Tibial nerve (tissue), 4 donors: ENCODE results near the gene RANBP9. TPM values are rescaled to one million over a fixed set of nuclear protein-coding genes. Genes with fewer than 3 reads are reported as not detected.

Experiments used
- DNase-seq, 2 donors: peaks; one replicate each; pipeline ENCODE4 v3.0.0-alpha.2; 2019; ENCODE audit warnings: low spot score in 2 of 2
- H3K27ac ChIP-seq, 4 donors: fragments of 200-600 bp; sonication (generic) in 3 of 4; one replicate each; pipeline ENCODE4 v1.5.1; 2017 to 2019; ENCODE audit warnings: mild to moderate bottlenecking in 1 of 4
- H3K27me3 ChIP-seq, 2 donors: fragments of 200-600 bp; sonication (generic) in 1 of 2; one replicate each; pipeline versions ENCODE4 v1.5.1 to v1.6.0; 2017 to 2019
- H3K36me3 ChIP-seq, 3 donors: fragments of 200-600 bp; sonication (generic); one replicate each; pipeline ENCODE4 v1.5.1; 2018 to 2019
- H3K4me1 ChIP-seq, 4 donors: fragments of 200-600 bp; sonication (generic) in 3 of 4; one replicate each; pipeline ENCODE4 v1.5.1; 2017 to 2019
- H3K4me3 ChIP-seq, 4 donors: fragments of 200-600 bp; sonication (generic) in 3 of 4; one replicate each; pipeline ENCODE4 v1.5.1; 2017 to 2019; ENCODE audit warnings: mild to moderate bottlenecking in 1 of 4, moderate library complexity in 1 of 4
- H3K9me3 ChIP-seq, 4 donors: fragments of 200-600 bp; sonication (generic) in 3 of 4; one replicate each; pipeline ENCODE4 v1.5.1; 2017 to 2019
- EP300 ChIP-seq, 2 donors: sonication (generic); formaldehyde crosslinking; IDR thresholded peaks; one replicate each; pipeline ENCODE4 v1.6.1; 2017; ENCODE audit warnings: antibody characterized with exemption in 2 of 2, mild to moderate bottlenecking in 1 of 2
- POLR2A ChIP-seq, 2 donors: fragments of 450-650 bp; IDR thresholded peaks; one replicate each; pipeline ENCODE4 v1.6.1; 2017; ENCODE audit warnings: antibody characterized with exemption in 2 of 2, mild to moderate bottlenecking in 2 of 2, moderate library complexity in 2 of 2
- WGBS, 2 donors: methylation state at CpG; one replicate each; pipeline ENCODE4 v1.1.5; 2018; 5-methylcytosine and 5-hydroxymethylcytosine counted together
- total RNA-seq, 4 donors: library from RNA; depleted of rRNA; stranded (reverse); fragments of >200 nt; gene quantifications; one replicate each; pipeline ENCODE4 v1.1.0, GENCODE V29; 2016
- TF ChIP-seq, protein P1 (sequence below), 5 experiments: fragments of 200-600 bp in 3 of 5; fragments of 450-650 bp in 2 of 5; sonication (generic) in 3 of 5; IDR thresholded peaks; one replicate each; pipeline ENCODE4 v1.5.1; 2016 to 2019; ENCODE audit warnings: antibody characterized with exemption in 5 of 5, mild to moderate bottlenecking in 3 of 5, moderate library complexity in 2 of 5

The RANBP9 gene
- total RNA-seq, 4 donors from 2014 or later, result 28.5 to 38.4 (median 37.7) TPM

DNA sequence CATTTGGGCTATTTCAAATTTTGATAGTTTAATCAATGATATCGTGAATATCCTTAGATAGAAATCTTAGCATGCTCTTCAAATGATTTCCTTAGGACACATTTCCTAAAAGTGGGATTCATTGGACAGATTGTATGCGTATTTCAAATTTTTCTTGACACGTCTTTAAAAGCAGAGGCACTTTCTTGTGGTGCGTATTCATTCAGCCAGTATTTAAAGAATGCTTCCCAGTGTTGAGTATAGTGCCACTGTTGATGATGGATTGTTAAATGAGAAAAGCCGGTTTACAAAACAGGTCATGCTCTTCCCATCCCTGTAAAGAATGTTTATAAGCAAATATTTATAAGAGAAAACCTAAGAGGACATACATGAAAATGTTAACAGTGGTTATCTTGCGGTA is 111.6 kb downstream of the RANBP9 start:
- WGBS, 2 donors, result 91 to 92% methylated on average over 6 of the region's 6 CpGs
- Histone ChIP-seq H3K27me3 (no peaks in the 10 kb centered on the region), H3K4me1 (no peaks in the 10 kb centered on the region), H3K9me3 (no peaks in the 10 kb centered on the region), H3K27ac (no peak overlapping the region), H3K4me3 (no peak overlapping the region), H3K36me3 (peaks cover 0 to 81% (median 6%) of the 10 kb centered on the region in 3 donors)
- DNase-seq, result no peak
- TF ChIP-seq, protein P1, sequence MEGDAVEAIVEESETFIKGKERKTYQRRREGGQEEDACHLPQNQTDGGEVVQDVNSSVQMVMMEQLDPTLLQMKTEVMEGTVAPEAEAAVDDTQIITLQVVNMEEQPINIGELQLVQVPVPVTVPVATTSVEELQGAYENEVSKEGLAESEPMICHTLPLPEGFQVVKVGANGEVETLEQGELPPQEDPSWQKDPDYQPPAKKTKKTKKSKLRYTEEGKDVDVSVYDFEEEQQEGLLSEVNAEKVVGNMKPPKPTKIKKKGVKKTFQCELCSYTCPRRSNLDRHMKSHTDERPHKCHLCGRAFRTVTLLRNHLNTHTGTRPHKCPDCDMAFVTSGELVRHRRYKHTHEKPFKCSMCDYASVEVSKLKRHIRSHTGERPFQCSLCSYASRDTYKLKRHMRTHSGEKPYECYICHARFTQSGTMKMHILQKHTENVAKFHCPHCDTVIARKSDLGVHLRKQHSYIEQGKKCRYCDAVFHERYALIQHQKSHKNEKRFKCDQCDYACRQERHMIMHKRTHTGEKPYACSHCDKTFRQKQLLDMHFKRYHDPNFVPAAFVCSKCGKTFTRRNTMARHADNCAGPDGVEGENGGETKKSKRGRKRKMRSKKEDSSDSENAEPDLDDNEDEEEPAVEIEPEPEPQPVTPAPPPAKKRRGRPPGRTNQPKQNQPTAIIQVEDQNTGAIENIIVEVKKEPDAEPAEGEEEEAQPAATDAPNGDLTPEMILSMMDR (IDR thresholded peaks at IDR 0.05), result no peak
- TF ChIP-seq POLR2A (IDR thresholded peaks at IDR 0.05) (no peak), EP300 (IDR thresholded peaks at IDR 0.05) (no peak)

DNA sequence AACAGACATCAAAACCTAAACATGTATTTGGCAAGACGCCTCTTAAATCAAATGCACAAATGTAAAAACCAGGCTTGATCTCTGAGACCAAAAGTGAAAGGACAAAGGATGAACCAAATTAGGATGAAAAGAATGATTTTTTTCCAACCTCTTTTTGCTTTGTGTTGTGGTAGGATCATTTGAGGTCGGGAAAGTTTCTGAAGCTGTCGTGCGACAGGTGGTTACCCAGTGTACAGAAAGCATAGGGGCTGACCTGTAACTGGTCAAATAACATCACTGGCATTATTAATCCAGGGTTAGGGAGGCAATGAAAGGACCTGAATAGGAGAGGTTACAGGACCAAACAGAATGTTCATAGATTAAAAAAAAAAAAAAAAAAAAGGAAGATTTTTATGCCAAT is 114.6 kb downstream of the RANBP9 start:
- Histone ChIP-seq H3K4me1 (no peaks in the 10 kb centered on the region), H3K9me3 (no peaks in the 10 kb centered on the region), H3K27me3 (no peaks in the 10 kb centered on the region), H3K27ac (no peak overlapping the region), H3K4me3 (no peak overlapping the region), H3K36me3 (peaks cover 0 to 96% (median 6%) of the 10 kb centered on the region in 3 donors)
- DNase-seq, result no peak
- no peak for TF ChIP-seq EP300 (IDR thresholded peaks at IDR 0.05)
- TF ChIP-seq, protein P1 (IDR thresholded peaks at IDR 0.05), result no peak
- no peak for TF ChIP-seq POLR2A (IDR thresholded peaks at IDR 0.05)
- 92 to 93% methylated on average over 4 of the region's 4 CpGs for WGBS, 2 donors

DNA sequence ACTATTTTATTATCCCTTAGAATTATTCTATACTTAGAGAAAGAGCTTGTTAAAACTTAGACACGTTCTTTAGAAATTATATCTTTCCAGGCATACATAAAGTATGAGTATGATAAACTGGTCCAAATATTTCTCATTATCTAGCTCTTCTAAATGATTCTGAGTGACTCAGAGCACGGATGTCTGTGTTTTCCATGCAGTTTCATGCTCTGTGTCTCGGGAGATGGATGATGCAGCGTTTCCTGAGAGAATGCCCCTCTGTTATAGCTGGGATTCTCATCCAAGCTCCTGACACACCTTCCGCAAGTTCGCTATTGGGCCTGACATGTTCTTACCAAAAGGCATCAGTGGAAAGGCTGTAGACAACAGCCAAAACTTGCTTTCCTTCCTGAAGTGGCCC is 117.9 kb downstream of the RANBP9 start:
- no peak for DNase-seq
- no peaks in the 10 kb centered on the region for H3K4me1 ChIP-seq
- H3K9me3 ChIP-seq, result no peaks in the 10 kb centered on the region
- H3K27ac ChIP-seq, result no peak overlapping the region
- H3K27me3 ChIP-seq, result no peaks in the 10 kb centered on the region
- H3K36me3 ChIP-seq, result peaks cover 0 to 89% (median 6%) of the 10 kb centered on the region in 3 donors
- WGBS, 2 donors, result 80 to 84% methylated on average over 6 of the region's 6 CpGs
- TF ChIP-seq EP300 (IDR thresholded peaks at IDR 0.05), result no peak
- no peak for TF ChIP-seq POLR2A (IDR thresholded peaks at IDR 0.05)
- TF ChIP-seq, protein P1 (IDR thresholded peaks at IDR 0.05), result no peak
- H3K4me3 ChIP-seq, result no peak overlapping the region

DNA sequence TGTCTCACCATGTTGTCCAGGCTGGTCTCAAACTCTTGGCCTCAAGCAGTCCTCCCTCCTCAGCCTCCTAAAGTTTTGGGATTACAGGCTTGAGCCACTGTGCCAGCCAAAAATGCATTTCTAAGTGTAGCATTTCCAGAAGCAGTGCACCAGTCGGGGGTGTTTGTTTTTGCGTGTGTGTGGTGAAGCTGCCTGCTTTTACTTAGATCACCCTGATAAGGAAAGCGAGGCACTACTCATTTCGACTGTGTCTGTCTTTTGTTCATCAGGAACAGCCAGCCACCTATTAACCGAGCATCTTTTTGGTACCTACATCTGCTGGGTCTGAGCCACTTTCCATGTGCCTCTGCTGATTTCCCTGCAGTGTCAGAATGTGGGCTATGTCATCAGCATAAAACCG is 118.5 kb downstream of the RANBP9 start:
- TF ChIP-seq POLR2A (IDR thresholded peaks at IDR 0.05) (no peak), EP300 (IDR thresholded peaks at IDR 0.05) (no peak)
- TF ChIP-seq, protein P1 (IDR thresholded peaks at IDR 0.05), result no peak
- Histone ChIP-seq H3K4me3 (no peak overlapping the region), H3K4me1 (no peaks in the 10 kb centered on the region), H3K36me3 (peaks cover 0 to 89% (median 5%) of the 10 kb centered on the region in 3 donors), H3K27ac (no peak overlapping the region), H3K27me3 (no peaks in the 10 kb centered on the region), H3K9me3 (no peaks in the 10 kb centered on the region)
- DNase-seq, result no peak
- 82 to 91% methylated on average over 6 of the region's 6 CpGs for WGBS, 2 donors

DNA sequence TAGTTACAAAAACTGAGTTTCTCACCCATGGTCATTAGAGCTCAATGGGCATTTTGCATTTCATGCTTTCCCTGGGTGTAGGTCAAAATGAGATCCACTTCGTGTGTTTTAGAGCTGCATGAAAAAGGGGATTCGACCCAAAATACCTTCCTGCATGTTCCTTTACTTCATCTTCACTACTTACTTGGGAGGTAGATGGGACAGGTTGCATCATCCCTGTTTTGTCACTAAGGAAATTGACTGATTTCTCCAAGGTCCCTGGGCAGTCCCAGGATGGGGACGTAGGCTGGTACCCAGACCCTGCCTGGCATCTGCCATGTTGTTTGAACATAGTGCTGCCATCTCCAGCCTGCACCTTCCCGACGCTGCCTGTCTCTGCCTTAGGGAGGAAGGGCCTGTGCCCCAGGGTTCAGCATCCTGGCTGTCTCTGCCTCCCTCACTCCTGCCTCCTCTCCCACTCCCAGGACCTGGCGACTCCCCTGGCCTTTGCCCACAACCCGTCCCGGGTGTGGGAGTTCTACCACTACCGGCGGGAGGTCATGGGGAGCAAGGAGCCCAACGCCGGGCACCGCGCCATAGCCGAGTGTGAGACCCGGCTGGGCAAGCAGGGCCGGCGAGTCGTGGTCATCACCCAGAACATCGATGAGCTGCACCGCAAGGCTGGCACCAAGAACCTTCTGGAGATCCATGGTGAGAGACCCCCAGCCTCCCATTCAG is 120.3 kb downstream of the RANBP9 start:
- Histone ChIP-seq H3K9me3 (no peaks in the 10 kb centered on the region), H3K27me3 (no peaks in the 10 kb centered on the region), H3K27ac (no peak overlapping the region), H3K36me3 (peaks cover 0 to 90% (median 5%) of the 10 kb centered on the region in 3 donors), H3K4me1 (no peaks in the 10 kb centered on the region), H3K4me3 (no peak overlapping the region)
- no peak for TF ChIP-seq EP300 (IDR thresholded peaks at IDR 0.05)
- TF ChIP-seq, protein P1 (IDR thresholded peaks at IDR 0.05), result no peak
- TF ChIP-seq POLR2A (IDR thresholded peaks at IDR 0.05), result no peak
- DNase-seq, result no peak
- 91 to 93% methylated on average over 19 to 20 of the region's 21 CpGs for WGBS, 2 donors
